ENCODE measurements around the gene STK24.
"Not testable (repeated sequence)": the region's sequence is repeated elsewhere in the genome, so short reads cannot be mapped to it uniquely, and the experiment has no call there.

STK24 gene

DNA sequence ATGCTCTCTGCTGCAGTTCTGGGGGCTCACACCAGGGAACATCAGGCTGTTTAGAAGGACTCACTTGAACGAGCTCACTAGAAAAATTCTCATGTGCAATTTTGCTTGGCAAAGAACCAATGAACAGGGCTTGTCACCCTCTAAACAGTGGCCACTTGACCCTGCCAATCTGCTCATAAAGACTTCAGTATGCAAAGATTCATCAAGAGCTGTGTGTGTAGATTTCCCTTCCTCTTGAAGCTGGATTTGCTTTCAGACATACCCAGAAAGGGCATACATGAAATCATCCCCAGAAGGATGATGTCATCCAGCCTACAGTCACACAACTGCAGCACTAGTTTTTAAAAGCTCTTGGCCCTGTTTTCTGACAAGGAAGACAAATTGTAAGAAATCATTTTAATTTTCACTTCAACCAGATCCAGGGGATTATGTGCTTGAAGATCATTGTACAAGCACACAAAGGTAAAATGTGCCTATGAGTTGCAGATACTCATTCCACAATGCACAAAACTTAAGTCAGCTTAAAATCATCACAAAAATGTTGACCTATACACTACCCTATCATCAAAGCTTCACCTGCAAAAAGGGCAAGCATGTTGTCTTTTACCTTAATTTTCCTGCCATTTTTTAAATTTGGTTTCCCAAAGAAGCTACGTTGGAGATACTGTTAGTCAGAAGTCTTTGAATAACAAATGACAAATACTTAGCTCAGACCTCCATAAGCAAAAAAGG lies 5.2 kb upstream of the STK24 start:
- peak; percentile 44 to 92 (median 85) for DNase-seq

DNA sequence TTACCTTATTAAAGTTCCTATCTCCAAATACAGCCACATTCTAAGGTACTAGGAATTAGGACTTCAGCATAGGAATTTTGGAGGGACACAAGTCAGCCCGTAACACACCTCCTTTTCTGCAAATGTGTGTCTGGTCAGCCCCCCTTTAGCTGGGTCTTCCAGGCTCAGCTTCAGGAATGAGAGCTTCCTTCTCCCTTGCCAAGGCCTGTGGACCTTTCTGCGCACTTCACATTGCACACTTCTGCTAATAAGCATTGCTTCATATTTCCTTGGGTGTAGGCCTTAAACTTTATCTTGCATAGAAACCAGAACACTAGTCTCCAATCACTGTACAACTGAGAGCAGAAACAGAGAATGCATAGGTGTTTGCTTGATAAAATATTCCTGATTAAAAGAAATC lies 4.5 kb upstream of the STK24 start:
- no peak for DNase-seq

DNA sequence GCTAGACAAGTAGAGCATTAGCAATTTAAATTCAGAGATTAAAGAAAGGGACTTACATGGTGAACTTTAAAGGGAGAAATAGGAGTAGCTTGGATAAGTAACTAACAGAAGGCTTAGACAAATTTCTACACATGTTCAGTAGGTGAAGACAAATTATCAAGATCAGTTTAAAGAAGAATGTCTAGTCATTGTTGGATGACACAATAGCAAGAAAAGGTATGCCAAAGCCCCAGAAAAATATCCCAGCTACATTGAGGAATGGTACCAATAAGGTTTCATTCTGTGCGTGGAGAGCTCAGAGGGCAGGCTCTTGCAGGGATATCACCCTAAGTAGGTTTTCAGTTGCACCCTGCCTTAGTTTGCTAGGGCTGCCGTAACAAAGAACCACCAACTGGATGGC lies 3.5 kb upstream of the STK24 start:
- DNase-seq = no peak

DNA sequence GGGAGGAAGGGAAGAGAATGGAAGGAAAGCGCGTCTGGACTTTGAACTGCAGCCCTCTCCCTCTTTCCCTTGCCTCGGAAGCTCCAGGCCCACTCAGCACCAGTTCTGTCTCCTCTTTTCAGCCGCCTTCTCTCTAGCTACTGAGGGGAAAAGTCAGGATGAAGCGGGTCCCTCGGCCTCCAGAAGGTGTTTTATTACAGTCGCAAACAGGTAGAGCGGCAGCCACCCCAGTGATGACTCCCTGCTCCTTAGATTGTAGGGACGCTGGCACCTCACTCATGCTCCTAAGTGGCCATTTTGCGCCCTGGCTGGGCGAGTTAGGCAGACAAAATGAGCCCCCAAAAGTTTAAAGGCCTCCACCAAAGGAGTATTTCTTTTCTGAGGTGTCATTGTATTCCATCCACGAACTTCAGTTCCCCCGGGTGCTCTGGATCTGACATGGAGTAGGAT lies 954 bp upstream of the STK24 start:
- peak in 1 of 3 experiments; percentile 50 for DNase-seq

DNA sequence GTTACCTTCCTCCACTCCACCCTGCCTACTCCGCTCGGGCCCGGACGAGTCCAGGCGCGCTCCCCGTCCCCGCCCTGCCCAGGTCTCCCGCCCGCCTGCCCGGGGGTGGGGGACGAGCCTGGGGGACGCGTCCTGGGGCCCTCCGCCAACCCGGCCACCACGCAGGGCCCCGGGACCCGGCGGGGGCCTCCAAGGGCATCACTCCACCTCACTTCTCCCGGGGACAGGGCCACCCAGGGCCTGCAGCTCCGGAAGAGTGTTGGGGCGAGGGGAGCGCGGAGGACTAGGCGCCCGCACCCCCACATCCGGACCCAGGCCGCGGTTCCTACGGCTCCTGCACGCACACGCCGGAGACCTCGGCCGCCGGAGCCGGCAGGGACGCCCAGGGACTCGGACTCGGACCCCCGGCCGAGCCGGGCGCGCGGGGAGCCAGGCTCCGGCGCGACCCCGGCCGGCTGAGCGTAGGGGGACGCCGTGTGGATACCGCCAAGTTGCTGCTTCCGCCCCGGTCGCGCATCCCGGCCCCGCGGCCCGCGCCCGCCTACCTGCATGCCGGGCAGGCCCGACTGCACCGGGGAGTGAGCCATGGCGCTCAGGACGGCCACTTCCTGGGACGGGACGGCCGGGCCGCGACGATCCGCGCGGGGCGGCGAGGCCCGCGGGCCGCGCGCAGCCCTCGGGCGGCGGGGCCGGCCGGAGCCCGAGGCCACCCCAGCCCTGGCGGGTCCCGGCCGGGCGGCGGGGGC lies 534 bp downstream of the STK24 start:
- DNase-seq = peak; percentile 39 to 90 (median 81)

DNA sequence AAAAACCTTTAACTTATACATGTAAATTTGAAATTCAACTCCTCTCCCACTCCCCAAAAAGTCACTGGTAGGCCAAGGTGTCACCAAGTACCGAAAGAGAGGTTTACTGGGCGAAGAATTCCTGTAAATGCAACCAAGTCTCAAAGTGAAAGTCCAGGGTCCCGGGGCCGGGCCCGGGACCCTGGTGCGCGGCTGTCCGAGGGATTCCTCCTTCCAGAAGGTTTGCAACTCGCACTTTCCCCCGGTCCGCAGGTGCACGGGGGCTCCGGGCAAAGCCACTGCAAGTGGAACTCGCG lies 1.1 kb downstream of the STK24 start:
- DNase-seq = no peak

DNA sequence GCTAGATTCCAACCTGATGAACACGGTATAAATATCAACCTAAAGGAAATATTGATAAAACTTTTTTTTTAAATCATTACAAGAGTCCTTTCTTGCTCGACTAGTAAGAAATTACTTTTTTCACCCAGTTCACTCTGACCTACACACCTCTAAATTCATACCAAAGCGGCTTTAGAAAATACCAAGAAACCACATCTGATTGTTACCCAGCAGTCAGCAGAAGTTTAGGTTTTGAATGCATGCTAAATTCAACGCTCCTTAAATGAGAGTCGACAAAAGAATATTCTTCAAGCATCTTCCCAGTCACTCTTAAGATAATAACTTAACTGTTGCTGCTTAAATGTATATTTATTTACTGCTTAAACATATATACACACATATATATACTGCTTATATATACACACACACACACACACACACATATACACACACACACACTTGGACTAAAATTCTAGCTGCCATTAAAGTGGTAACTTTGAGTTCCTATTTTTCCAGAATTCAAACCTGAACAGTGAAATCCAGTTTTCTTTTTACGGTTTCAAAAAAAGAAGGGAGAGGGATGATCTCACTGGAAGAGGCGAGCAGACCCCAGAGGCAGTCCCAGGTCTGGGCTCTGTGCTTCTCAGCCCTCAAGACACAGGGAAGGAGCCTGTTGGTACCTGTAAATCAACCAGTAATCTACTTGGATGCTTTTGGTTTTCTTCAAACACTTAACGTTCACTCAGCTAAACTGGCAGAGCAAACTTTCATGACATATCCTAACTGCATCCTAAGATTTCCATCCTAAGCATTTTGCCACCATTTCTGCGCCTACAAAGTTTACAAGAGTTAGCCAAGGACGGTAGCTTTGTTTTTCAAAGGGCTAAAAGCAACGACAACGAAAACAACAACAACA lies 1.7 kb downstream of the STK24 start:
- DNase-seq = peak in 2 of 3 experiments; percentile 32 to 61

DNA sequence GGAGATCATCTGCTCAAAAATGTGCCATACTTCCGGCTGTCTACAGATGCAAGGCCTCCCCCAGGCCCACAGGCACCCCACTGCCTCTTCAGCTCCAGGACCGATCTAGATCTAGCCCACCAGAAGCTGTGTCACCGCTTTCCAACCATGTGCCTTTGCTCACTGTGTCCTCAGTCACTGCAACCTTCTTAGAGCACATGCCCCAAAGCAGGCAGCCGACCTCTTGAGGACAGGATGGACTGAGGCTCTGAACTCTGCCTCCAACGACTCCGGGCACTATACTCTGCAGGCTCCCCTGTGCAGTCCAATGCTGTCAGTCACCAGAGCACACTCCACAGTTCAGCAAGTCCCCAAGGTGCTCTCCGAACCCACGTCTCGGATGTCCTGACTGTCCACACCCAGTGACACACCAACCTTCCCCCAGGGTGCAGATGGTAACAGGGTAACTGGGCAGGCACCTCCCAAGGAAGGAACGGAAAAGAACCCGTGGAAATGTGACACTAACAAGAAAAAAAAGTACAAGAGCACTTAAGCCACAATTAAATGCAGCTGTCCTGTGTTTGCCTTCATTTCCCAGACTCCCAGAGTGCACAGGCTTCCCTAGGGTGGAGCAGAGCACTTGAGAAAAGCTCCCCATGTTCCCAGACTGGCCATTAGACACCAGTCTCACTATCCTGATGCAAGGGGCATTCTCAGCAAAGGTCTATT lies 4.8 kb downstream of the STK24 start:
- DNase-seq = peak; percentile 74 to 98 (median 94)

DNA sequence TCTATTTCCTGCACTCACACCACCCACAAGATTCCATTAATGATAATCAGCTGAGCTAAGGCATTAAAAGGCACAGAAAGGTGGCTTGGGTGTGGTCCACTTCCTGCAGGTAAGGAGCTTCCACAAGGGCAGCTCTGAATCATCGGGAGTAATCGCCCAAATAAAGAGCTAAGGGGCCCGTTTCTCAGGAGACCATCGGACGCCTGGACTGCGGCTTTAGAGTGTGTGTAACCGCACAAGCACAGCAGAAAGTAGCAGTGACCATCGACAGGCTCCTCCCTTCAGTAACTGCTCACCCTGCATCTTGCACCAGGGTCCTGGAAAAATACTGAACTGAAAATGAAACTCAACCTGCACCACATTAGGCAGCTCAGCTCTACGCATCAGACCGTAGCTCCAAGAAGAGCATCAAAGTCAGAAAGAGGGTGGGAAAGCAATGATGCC lies 6.0 kb downstream of the STK24 start:
- peak in 1 of 3 experiments; percentile 72 for DNase-seq

DNA sequence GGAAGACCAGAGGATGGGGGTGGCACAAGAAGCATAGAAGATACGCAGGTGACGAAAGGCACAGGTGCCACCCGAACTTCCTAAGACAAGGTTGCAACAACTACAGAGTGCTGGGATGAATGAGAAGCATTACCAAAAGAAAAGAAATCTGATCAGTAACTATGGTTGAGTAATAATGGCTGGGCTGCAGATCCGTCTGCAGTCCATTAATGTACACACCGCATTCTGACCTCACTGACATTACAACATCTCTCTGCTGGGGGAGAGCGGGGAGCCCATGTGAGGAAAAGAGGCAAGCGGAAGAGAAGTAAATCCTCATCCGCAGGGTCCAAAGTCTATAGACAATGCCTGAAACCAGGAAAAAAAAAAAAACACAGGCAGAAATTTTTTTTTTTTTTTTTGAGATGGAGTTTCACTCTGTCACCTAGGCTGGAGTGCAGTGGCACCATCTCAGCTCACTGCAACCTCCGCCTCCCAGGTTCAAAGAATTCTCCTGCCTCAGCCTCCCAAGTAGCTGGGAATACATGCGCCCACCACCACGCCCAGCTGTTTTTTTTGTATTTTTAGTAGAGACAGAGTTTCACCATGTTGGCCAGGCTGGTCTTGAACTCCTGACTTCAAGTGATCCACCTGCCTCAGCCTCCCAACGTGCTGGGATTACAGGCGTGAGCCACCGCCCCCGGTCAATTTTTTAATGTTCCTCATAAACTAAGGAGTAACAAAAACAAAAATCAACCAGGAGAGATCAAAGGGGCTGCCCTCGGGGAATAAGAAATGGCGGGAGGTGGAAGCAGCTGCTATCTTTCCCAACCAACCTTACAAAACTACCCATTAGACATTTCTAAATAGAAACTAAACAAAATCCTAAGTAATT lies 7.2 kb downstream of the STK24 start:
- DNase-seq = not testable (repeated sequence)

DNA sequence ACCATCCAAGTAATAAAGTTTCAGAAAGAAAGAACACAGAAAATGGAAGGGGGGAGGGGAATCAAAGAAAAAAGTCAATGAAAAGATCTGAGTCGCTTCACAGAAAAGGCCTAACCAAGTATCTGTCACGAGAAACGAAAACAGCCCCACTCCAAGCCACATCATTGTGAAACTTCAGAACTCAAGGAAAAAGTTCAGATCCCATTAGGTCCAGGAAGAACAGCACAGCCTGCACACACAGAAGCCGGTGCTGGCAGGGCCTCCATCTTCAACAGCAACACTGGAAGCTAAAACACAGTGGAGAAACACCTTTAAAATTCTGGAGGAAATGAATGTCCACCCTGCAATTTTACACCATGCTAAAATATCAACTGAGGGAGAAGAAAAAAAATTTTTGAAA lies 8.0 kb downstream of the STK24 start:
- no peak for DNase-seq

DNA sequence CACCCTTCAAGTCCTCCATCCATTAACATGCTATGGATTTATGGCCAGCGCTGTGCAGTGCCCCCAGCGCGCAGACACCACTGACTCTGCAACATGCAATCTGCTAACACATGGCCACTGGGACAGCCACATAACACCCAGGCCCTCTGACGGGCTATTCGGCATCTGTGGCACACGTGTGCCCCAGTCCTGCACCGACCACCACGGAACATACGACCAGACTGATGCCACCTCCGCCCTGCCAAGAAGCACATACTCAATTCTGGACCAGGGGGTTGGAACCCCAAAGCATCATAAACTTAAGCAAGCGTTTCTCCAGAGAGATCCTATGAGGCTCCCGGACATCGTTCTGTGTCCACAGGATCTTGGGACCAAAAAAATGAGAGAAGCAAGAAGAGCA lies 9.8 kb downstream of the STK24 start:
- no peak for DNase-seq

DNA sequence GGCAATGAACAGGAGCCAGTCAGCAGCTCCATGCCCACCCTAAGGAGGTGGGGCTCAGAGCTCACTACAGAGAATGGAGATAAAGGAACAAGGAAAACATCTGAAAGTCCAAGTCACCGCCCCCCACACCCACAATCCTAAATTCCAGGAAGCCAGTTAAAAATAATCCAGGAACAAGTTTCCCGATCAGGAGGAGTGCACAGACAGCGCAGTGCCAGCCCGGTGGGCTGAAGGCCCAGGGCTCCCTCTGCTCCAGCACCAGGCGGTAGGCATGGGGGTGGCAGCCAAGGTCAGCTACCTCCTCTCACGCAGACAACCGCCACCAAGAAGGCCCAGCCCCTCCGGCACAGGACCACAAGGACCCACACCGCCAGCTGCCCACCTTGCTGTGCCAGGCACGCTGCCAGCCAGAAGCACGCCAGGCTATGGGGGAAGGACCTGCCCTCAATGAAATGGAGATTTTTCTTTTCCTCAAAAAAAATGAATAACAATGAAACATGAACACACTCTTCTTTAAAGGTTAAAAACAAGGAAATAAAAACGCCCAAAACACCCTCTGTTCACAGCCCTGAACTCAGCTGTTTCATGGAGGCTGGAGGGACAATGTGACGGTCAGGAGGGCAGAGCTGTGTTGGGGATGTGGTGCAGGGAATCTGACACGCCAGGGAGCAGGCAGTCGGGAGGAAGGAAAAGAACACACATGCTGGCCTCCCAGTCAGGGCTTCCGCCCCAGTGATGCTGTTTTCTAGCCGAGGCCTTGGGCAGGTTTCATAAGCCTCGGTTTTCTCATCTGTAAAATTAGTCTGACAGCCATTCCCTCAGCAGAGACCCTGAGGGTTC lies 11.0 kb downstream of the STK24 start:
- no peak for DNase-seq

DNA sequence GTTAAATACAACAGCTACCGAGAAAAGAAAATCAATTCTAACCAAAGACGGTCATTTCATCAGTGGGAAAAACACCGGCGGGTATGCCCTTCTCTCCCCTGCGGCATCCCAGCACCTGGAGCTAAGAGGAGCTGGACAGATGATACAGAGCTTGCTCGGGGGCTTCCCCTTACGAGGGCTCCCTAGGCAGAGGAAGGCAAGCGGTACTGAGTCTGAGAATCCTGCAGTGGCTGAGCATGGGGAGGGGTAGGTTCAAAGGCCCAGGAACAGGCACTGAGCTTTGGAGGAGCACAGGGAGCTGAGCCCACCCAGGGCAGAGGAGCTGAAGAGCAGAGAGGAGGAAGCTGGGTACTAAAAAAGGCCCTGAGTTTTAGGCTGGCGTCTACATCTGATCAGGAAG lies 12.7 kb downstream of the STK24 start:
- DNase-seq = no peak

DNA sequence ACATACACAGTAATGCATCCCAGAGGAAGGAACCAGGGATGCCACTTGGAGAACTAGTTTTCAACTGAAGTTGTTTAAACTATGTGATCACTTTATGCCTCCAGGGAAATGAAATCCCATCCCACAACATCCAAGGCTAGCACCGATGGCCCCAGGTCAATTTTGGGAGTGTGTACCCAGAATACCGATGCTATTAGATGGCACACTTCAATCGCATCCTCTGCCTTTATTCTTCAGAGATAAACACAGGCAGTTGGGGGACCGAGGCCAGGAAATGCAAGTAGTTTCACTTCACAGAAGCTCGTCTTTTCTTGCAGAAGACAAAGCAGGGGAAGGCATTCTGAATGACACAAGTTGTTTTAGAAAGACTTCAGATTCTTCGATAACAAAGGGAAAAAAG lies 13.8 kb downstream of the STK24 start:
- DNase-seq = no peak

DNA sequence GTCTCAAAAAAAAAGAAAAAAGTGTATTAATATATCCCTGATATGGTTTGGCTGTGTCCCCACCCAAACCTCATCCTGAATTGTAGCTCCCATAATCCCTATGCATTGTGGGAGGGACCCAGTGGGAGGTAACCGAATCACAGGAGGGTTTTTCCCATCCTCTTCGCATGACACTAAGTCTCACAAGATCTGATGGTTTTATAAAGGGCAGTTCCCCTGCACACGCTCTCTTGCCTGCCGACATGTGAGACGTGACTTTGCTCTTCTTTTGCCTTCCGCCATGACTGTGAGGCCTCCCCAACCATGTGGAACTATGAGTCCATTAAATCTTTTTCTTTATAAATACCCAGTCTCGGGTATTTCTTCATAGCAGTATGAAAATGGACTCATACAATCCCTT lies 17.7 kb downstream of the STK24 start:
- DNase-seq = no peak

DNA sequence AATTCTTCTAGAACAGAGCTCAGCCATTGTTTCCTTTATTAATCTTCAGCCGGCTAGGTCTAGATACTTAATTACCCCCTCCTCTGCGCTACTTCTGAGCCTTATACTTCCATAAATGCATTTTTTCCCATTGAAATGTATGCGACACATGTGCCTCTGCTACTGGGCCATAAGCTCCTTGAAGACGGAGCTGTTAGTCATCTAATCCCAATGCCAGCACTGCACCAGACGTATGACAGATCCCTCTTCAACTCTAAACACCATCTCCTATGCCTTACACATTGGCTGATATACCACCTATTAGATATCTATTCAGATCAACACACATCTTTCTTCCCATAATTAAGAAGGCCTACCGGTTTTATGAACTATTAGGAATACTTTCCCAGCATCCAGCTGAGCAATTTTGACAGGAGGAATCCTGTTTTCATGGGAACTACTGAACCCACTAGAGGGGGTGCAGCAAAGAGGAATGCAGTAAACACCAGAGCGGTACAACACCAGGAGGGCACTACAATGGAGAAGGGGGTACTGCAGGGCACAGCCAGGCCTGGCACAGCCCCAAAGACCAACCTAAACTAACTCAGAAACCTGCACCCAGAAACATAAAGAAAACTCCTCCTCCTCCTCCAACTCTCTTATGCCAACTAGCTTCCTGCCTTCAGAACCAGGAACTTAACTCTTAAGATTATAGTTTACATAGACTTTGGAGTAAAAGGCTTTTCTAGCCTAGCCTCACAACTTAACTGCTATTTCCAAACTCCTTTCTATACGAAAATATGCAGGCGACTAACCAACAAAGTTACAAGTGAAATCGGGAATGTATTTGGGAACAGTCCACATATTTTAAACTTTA lies 18.7 kb downstream of the STK24 start:
- no peak for DNase-seq

DNA sequence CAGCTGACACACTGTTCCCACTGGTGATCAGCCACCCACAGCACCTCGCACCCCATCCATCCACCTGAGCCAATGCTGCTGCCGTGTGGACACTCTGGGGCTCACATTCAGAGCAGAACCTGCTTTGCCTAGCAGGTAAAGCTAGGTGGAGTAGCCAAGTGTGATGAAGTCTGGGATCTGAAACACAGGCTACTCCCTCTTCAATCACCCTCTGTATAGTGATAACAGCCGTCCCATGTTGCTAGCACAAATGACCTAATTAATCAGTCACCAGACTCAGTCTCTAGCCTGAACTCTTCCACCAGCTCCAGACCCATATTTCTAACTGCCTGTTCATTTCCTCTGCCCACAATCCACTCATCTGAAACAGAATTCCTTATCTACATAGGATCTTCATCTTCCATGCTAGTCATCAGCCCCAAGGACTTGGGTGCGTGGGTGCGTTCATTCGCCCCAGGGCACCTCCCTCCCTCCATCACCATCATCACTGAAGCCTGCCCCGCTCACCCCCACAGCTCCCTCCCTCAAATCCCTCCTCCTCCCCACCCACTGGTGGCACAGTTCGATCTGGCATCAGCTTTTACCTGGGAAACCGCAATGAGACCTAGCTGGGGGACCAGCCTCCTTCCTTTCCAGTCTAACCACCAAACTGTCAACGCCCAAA lies 19.8 kb downstream of the STK24 start:
- no peak for DNase-seq

DNA sequence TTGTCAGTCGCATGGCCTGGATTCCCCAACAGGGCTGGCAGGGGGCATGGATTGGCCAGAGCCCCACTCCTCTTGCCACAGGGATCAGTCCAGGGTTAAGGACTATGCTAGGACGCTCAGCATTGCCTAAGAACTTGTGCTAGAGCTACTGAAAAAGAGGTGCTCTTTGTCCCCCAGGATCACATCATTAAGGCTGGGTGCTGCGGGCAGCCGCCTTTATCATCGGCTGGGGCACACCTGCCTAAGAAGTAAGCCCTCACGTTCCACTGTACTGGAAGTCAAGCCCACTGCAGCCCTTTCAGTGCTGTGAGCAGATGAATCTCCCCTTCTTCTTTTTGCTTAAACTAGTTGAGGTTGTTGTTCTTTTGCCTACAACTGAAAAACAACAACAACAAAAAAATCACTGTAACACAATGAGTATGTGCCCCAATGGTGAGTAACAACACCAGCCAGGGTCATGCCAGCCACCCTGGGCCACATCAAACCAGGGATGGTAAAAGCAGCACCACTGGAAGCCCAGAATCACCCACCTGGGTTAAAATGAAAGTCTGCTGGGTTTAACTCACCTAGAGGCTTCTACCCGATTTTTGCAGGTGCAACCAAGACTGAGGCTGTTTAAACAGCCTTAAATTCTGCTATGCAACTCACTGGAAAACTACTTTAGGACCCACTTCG lies 20.6 kb downstream of the STK24 start:
- no peak for DNase-seq
